H9 (cell line): ENCODE measurements around the gene AHI1. TPM values are rescaled to one million over a fixed set of nuclear protein-coding genes. Genes with fewer than 3 reads are reported as not detected.

Experiments used
- DNase-seq: peaks from one replicate; pipeline ENCODE4 v3.0.0-alpha.2; 2017
- H2AFZ ChIP-seq: one replicate; pipeline ENCODE4 v1.6.1; 2013; ENCODE audit warnings: mild to moderate bottlenecking, low read length, control low read depth, moderate library complexity
- H2AK5ac ChIP-seq: 2 replicates; pipeline ENCODE4 v1.6.1; 2013; ENCODE audit warnings: low read length, control low read depth, mixed read lengths; ENCODE audit not compliant: insufficient read length
- H2BK120ac ChIP-seq: one replicate; pipeline ENCODE4 v1.6.1; 2013; ENCODE audit warnings: low read depth, mild to moderate bottlenecking, low read length, control low read depth, inconsistent platforms; ENCODE audit not compliant: poor library complexity, severe bottlenecking
- H2BK12ac ChIP-seq: 2 replicates; pipeline ENCODE4 v1.6.1; 2013; ENCODE audit warnings: low read length, control low read depth, mixed read lengths, low read depth; ENCODE audit not compliant: insufficient read length
- H2BK15ac ChIP-seq: 2 replicates; pipeline ENCODE4 v1.6.1; 2013; ENCODE audit warnings: low read depth, low read length, control low read depth
- H2BK20ac ChIP-seq: one replicate; pipeline ENCODE4 v1.6.1; 2013; ENCODE audit warnings: low read depth, mild to moderate bottlenecking, low read length, control low read depth, inconsistent platforms; ENCODE audit not compliant: poor library complexity, severe bottlenecking
- H2BK5ac ChIP-seq: 2 replicates; pipeline ENCODE4 v1.6.1; 2013; ENCODE audit warnings: low read length, control low read depth, mixed read lengths; ENCODE audit not compliant: insufficient read length
- H3K14ac ChIP-seq: 2 replicates; pipeline ENCODE4 v1.6.1; 2013; ENCODE audit warnings: low read length, control low read depth; ENCODE audit not compliant: insufficient read depth
- H3K18ac ChIP-seq: 2 replicates; pipeline ENCODE4 v1.6.1; 2013; ENCODE audit warnings: low read depth, mild to moderate bottlenecking, mixed read lengths, low read length, control low read depth; ENCODE audit not compliant: insufficient read length
- H3K23ac ChIP-seq: 2 replicates; pipeline ENCODE4 v1.6.1; 2013; ENCODE audit warnings: low read length, control low read depth, mixed read lengths, low read depth; ENCODE audit not compliant: insufficient read length
- H3K23me2 ChIP-seq: 2 replicates; pipeline ENCODE4 v1.6.1; 2013; ENCODE audit warnings: low read depth, mild to moderate bottlenecking, mixed read lengths, low read length, control low read depth; ENCODE audit not compliant: insufficient read length, poor library complexity, severe bottlenecking
- H3K27ac ChIP-seq: 2 replicates; pipeline ENCODE4 v1.5.1; 2013; ENCODE audit warnings: low read length, control low read depth, mixed read lengths, low read depth; ENCODE audit not compliant: insufficient read length
- H3K27me3 ChIP-seq: 2 replicates; pipeline ENCODE4 v1.6.1; 2013; ENCODE audit warnings: low read length, control low read depth, inconsistent platforms; ENCODE audit not compliant: insufficient read depth
- H3K4ac ChIP-seq: 2 replicates; pipeline ENCODE4 v1.6.1; 2013; ENCODE audit warnings: low read depth, mild to moderate bottlenecking, control low read depth, inconsistent platforms, low read length, moderate library complexity
- H3K4me1 ChIP-seq: 2 replicates; pipeline ENCODE4 v1.6.1; 2013; ENCODE audit warnings: low read length, control low read depth, inconsistent platforms; ENCODE audit not compliant: insufficient read depth
- H3K4me2 ChIP-seq: 2 replicates; pipeline ENCODE4 v1.6.1; 2013; ENCODE audit warnings: low read length, control low read depth, mixed read lengths; ENCODE audit not compliant: insufficient read length, insufficient read depth
- H3K56ac ChIP-seq: 2 replicates; pipeline ENCODE4 v1.6.1; 2013; ENCODE audit warnings: low read depth, mild to moderate bottlenecking, mixed read lengths, low read length, control low read depth; ENCODE audit not compliant: insufficient read length
- H3K79me1 ChIP-seq: 2 replicates; pipeline ENCODE4 v1.6.1; 2013; ENCODE audit warnings: low read depth, mild to moderate bottlenecking, moderate library complexity, low read length, control low read depth, inconsistent platforms; ENCODE audit not compliant: insufficient read depth, poor library complexity, severe bottlenecking
- H3K79me2 ChIP-seq: 2 replicates; pipeline ENCODE4 v1.6.1; 2013; ENCODE audit warnings: low read length, control low read depth, inconsistent platforms; ENCODE audit not compliant: insufficient read depth
- H3K9ac ChIP-seq: 2 replicates; pipeline ENCODE4 v1.6.1; 2013; ENCODE audit warnings: low read length, control low read depth, mixed read lengths; ENCODE audit not compliant: insufficient read length; ENCODE audit errors: extremely low read depth
- H3K9me3 ChIP-seq: one replicate; pipeline ENCODE4 v1.6.1; 2013; ENCODE audit warnings: low read depth, low read length, inconsistent platforms; ENCODE audit not compliant: control insufficient read depth
- H3T11ph ChIP-seq: one replicate; pipeline ENCODE4 v1.6.1; 2013; ENCODE audit warnings: mild to moderate bottlenecking, low read length, control low read depth, inconsistent platforms
- H4K20me1 ChIP-seq: one replicate; pipeline ENCODE4 v1.6.1; 2013; ENCODE audit not compliant: control insufficient read depth, insufficient read length, insufficient read depth
- H4K5ac ChIP-seq: 2 replicates; pipeline ENCODE4 v1.6.1; 2013; ENCODE audit warnings: low read depth, mild to moderate bottlenecking, mixed read lengths, low read length, control low read depth; ENCODE audit not compliant: insufficient read length
- H4K8ac ChIP-seq: replicated peaks from 2 replicates; pipeline ENCODE4 v1.6.1; 2013; ENCODE audit warnings: low read length, control low read depth, mixed read lengths, low read depth; ENCODE audit not compliant: insufficient read length
- H4K91ac ChIP-seq: 2 replicates; pipeline ENCODE4 v1.6.1; 2013; ENCODE audit warnings: low read depth, mild to moderate bottlenecking, moderate library complexity, mixed read lengths, low read length, control low read depth; ENCODE audit not compliant: insufficient read length
- H3K27ac Mint-ChIP-seq, 3 experiments: 2 replicates in 2 of 3; 3 replicates in 1 of 3; pipeline ENCODE4 v1.8.0; 2020 to 2021; ENCODE audit warnings: mixed read lengths in 3 of 3, mild to moderate bottlenecking in 1 of 3, moderate library complexity in 1 of 3
- H3K27me3 Mint-ChIP-seq: 2 replicates; pipeline ENCODE4 v1.8.0; 2021; ENCODE audit warnings: low read depth, mild to moderate bottlenecking, moderate library complexity, mixed read lengths
- H3K36me3 Mint-ChIP-seq, 3 experiments: 2 replicates in 2 of 3; 3 replicates in 1 of 3; pipeline ENCODE4 v1.8.0; 2020 to 2021; ENCODE audit warnings: low read depth in 3 of 3, mixed read lengths in 3 of 3; ENCODE audit not compliant: insufficient read depth in 1 of 3
- H3K4me1 Mint-ChIP-seq, 2 experiments: 2 replicates each; pipeline ENCODE4 v1.8.0; 2020; ENCODE audit warnings: mixed read lengths in 2 of 2
- H3K4me3 Mint-ChIP-seq, 2 experiments: 2 replicates in 1 of 2; 3 replicates in 1 of 2; pipeline ENCODE4 v1.8.0; 2020 to 2021; ENCODE audit warnings: mild to moderate bottlenecking in 2 of 2, mixed read lengths in 2 of 2, moderate library complexity in 1 of 2
- H3K9me3 Mint-ChIP-seq, 2 experiments: 2 replicates in 1 of 2; 3 replicates in 1 of 2; pipeline ENCODE4 v1.8.0; 2020; ENCODE audit warnings: mild to moderate bottlenecking in 2 of 2, mixed read lengths in 2 of 2, moderate library complexity in 1 of 2
- WGBS: extraction: QIAGEN DNeasy Blood & Tissue Kit; methylation state at CpG from one replicate; pipeline ENCODE4 v1.1.7; 2013; ENCODE audit warnings: missing lambda C conversion rate, low lambda C conversion rate, mixed read lengths; ENCODE audit not compliant: insufficient read length; ENCODE audit errors: extremely low coverage; 5-methylcytosine and 5-hydroxymethylcytosine counted together
- total RNA-seq: library from RNA; stranded (reverse); gene quantifications from 2 replicates; pipeline ENCODE4 v1.2.1, GENCODE V29; 2021
- TF ChIP-seq, protein P1 (sequence below): fragments of 200-600 bp; sonication (generic); conservative IDR thresholded peaks from 3 replicates; pipeline ENCODE4 v1.8.0; 2021; ENCODE audit warnings: antibody characterized with exemption, mild to moderate bottlenecking

Gene AHI1
- total RNA-seq, 1 experiment from 2014 or later: 9.9 TPM

DNA sequence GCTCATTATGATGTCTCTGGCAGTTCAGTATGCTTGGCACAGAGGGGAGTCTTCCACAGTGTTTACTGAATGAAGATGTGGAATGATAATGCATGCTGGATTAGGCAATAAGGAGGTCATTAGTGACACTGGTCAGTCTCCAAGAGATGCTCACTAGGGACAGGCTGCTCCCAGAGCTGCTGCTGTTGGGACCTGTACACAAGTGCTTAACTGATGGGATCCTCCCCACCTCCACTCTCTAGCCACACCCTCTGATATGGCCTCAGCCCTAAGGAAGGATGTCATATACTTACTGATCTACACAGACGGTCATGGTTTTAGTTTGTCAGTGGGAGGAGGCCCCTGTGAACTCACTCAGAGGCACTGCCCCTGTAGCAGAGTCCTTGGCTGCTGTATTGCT lies 243.1 kb downstream of the AHI1 start:
- peaks cover 46 to 51% of the 10 kb centered on the region in 2 experiments for H3K4me1 Mint-ChIP-seq
- Histone ChIP-seq H3K4me1 (peaks cover 6% of the 10 kb centered on the region; the same call in 1 of the 2 replicates), H2BK120ac (no peak overlapping the region), H4K91ac (no peak overlapping the region), H3K4ac (no peak overlapping the region), H4K5ac (no peak overlapping the region), H3K23ac (no peak overlapping the region), H3K9me3 (no peaks in the 10 kb centered on the region), H2BK15ac (no peak overlapping the region), H2BK12ac (no peak overlapping the region), H4K8ac (no peak overlapping the region), H3K18ac (no peak overlapping the region), H2BK5ac (no peak overlapping the region), H3K27me3 (no peaks in the 10 kb centered on the region), H3K23me2 (no peaks in the 10 kb centered on the region), H3K9ac (no peak overlapping the region), H3K79me2 (no peaks in the 10 kb centered on the region), H3K4me2 (no peak overlapping the region), H2BK20ac (no peak overlapping the region), H3K79me1 (no peaks in the 10 kb centered on the region), H2AFZ (no peak overlapping the region), H4K20me1 (no peaks in the 10 kb centered on the region), H2AK5ac (no peak overlapping the region), H3K56ac (no peak overlapping the region), H3K14ac (no peak overlapping the region), H3K27ac (no peak overlapping the region), H3T11ph (no peak overlapping the region)
- peaks cover 2% of the 10 kb centered on the region for H3K27me3 Mint-ChIP-seq
- no peak overlapping the region for H3K27ac Mint-ChIP-seq
- DNase-seq: no peak
- no CpG with 5 or more reads among the region's 1 CpG for WGBS
- no peaks in the 10 kb centered on the region for H3K9me3 Mint-ChIP-seq
- H3K4me3 Mint-ChIP-seq: no peak overlapping the region
- TF ChIP-seq, protein P1, sequence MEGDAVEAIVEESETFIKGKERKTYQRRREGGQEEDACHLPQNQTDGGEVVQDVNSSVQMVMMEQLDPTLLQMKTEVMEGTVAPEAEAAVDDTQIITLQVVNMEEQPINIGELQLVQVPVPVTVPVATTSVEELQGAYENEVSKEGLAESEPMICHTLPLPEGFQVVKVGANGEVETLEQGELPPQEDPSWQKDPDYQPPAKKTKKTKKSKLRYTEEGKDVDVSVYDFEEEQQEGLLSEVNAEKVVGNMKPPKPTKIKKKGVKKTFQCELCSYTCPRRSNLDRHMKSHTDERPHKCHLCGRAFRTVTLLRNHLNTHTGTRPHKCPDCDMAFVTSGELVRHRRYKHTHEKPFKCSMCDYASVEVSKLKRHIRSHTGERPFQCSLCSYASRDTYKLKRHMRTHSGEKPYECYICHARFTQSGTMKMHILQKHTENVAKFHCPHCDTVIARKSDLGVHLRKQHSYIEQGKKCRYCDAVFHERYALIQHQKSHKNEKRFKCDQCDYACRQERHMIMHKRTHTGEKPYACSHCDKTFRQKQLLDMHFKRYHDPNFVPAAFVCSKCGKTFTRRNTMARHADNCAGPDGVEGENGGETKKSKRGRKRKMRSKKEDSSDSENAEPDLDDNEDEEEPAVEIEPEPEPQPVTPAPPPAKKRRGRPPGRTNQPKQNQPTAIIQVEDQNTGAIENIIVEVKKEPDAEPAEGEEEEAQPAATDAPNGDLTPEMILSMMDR: no peak
- peaks cover 0 to 18% (median 8%) of the 10 kb centered on the region in 3 experiments; a peak in 5 of 7 replicates for H3K36me3 Mint-ChIP-seq
